Stimulated activated CD4-positive, alpha-beta T cell treated with anti-CD3 and anti-CD28 coated beads, Interleukin-12 subunit alpha, Interleukin-12 subunit beta, amount 100 ng/mL, for 4 hours (primary cell): Measurements from ENCODE around the gene TUSC2.
"Not testable (repeated sequence)": the region's sequence is repeated elsewhere in the genome, so short reads cannot be mapped to it uniquely, and the experiment has no call there.

Experiments
- DNase-seq: peaks from one replicate; pipeline ENCODE4 v3.0.0-alpha.2; 2020

TUSC2 gene

DNA sequence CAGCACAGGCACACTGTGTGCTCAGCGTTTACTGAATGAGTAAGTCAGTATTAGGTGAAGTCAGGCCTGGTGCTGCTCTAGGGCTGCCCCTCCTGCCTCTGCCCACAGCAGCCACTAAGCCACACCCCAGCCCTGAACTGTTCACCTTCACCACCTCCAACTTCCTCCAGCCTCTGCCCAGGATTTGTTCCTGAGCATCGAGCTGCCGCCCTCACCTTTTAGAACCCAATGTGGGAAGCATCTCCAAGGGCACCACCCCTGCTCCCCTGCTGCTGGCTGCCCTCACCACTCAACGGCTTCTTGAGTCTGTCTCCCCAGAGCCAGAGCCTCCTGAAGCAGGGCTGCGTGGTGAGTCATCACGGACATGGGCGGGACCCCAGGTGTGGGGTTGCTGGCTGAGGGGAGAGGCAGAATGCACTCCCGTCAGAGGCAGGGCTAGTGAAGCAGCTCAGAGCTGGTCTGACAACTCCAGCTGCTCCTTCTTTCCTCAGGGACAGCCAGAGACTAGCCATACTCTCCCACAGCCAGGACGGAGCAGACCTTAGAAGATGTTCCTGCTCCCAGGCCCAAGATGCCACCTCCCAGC, 11.3 kb downstream of the TUSC2 start:
- no peak for DNase-seq

DNA sequence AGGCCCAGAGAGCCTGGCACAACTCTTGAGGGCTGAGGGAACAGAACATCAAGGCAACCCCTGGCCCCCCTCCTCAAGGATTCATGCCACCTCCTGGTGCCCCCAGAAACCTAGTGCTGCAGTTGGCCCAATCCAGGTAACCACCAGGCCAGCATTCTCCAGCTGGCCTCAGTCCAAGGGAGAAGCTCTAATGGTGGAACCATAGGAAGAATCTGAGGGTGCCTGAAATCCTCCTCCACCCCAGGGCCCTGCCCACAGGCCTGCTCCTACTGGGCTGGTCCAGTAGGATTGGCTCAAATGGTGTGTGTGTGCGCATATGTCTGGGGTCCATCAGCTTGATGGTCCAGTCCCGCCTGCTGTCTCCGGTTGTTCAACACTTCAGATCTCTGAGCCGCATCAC, 13.2 kb downstream of the TUSC2 start:
- DNase-seq = no peak

- DNase-seq = no peak
These were observed 13.7 kb downstream of the TUSC2 start for GRCh38 chr3:50314342-50314741.

DNA sequence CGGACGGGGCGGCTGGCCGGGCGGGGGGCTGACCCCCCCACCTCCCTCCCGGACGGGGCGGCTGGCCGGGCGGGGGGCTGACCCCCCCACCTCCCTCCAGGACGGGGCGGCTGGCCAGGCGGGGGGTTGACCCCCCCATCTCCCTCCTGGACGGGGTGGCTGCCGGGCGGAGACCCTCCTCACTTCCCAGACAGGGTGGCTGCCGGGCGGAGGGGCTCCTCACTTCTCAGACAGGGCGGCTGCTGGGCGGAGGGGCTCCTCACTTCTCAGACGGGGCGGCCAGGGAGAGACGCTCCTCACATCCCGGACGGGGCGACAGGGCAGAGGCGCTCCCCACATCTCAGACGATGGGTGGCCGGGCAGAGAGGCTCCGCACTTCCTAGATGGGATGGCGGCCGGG, 16.0 kb downstream of the TUSC2 start:
- DNase-seq = not testable (repeated sequence)

- DNase-seq = no peak
These were observed 23.4 kb downstream of the TUSC2 start for GRCh38 chr3:50304601-50305000.

DNA sequence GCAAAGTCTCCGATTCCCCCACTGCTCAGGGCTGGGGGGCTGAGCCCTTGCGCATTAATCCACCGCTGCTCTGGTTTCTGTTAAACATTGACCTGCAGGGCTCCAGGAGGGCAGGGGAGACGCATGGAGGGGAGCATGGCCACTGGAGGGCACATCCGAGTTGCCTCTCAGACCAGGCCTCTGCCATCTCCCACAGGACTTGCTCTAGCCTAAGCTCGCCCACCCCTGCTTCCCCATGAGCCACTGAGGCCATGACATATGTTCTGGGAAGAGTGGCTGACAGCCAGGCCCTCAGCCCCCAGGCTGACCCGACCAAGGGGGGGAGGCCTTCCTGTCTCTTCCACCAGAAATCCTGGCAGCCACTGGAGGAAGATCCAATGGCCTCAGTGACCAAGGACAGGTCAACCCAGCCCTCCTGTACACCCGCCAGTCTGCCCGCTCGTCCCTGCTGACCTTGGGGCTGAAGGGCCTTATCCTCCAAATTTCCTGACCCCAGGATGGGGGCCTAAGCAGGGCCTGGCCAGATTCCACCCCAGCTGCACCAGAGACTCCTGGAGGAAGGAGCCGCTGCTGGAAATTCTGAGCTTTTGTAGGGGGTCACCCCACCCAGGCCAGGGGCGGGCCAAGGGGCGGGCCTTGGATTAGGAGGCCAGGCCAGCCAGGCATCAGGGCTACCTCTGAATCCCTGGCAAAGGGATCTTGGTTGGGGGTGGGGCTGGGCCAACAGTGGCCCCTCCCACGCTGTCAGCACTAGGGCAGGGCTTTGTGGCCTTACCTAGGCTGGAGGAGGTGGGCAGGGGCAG, 24.8 kb downstream of the TUSC2 start, which contains the start of gene HYAL1:
Gene HYAL1 (minus strand): TSS at position 562 of the 803 bp plus-strand sequence. CDS start 618 bp downstream, outside the sequence.
- DNase-seq = no peak

DNA sequence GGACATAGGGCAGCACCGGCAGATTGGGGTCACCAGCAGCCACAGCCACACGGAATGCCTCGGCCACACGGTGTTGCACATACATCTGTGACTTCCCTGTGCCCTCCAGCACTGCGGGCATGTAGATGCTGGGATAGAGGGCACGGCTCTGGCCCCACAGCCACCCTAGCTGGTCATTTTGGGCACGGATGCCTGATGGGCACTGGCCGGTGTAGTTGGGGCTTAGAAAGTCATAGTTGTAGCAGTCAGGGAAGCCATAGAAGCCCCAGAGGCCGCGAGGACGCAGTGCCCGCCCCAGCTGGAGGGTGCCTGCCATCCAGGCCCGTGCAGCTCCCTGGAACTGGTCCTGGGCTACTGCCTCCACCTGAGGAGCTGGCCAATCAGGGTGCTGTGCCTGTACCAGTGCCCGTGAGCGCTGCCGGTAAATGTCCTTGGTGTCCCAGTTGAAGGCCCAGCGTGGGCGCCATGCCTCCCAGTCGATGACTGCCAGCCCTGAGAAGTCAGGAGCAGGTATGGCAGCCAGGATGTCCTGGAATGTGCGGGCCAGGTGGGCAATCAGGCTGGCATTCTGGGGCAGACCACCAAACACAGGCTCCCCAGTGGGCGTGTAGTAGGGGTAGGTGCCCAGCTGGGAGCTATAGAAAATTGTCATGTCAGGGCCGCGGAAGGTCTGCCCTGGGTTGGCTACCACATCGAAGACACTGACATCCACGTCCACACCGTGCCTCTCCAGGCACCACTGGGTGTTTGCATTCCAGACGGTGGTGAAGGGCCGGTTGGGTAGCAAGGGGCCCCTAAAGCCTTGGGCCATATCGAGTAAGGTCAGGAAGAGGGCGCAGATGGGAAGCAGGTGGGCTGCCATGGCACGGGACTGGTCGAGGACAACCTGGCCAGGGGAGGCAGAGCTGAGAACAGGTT, 25.7 kb downstream of the TUSC2 start:
- DNase-seq = no peak

- DNase-seq = no peak
These were observed 27.3 kb downstream of the TUSC2 start for GRCh38 chr3:50300681-50301254.

DNA sequence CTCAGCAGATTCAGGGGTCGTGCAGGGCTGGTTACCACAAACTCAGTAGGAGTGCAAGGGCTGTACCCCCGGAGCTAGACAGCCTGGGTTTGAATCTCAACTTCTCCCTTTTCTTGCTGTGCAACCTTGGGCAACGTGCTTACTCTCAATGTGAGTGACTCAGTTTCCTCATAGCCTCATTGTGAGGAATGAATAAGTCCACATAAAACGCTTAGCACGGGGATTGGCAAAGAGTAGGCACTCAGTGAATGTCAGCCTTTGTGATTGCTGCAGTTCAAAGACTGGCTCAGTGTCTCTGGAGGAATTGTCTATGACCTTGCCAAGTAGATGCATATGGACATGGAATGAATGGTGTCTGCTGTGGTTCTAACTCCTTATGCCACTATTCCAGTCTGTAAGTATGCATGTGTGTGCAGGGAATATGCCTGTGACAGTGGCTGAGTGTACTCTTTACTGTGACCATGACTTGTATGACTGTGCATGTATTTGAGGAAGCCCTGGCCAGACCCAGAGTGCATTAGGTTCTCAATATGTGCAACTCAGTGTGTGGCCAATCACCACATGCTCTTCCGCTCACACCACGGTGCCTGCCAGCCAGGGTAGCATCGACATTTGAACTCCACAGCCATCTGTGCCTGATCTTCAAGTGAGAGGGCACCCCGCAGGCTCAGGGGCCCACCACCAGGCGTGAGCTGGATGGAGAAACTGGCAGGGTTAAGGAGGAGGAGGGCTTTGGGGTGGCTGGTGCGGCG, 27.9 kb downstream of the TUSC2 start:
- DNase-seq = no peak

- DNase-seq = no peak
These were observed 28.4 kb downstream of the TUSC2 start for GRCh38 chr3:50299638-50299928.

DNA sequence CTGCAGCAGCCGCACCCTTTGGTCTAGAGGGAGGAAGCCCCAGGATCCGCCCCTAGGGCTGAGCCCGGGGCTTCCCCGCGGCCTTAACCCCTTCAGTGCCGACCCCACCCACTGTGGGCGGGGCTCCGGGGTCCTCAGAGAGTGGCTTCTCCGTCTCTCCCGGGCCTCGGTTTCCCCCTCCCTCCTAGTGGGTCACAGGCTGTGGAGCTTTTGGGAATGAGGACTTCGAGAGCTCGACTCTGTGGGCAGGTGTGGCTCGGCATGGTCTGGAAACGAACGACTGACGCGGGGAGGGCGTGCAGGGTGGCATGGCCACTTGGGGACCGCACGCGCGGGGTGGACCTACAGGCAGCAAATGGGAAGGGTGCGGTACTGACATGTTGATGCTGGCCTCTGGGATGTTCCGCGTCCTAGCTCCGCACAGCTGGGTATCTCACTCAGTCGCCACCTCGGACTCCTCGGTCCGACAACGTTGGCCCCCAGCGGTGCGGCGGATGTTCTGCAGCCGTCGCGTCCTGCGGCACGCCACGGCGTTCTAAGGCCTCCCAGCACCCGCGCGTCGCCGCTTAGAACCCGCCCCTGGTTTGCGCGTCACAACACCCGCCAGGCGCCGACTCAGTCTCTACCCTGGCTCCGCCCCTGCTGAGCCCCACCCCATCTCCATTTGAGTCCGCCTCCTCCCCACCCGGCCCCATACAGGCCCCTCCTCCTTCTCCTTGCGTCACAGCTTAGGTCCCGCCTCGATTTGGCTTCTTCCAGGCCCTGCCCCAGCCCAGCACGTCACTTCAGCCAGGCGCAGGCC, 29.0 kb downstream of the TUSC2 start, which contains the start of the genes HYAL3 and NAA80:
Gene HYAL3 (minus strand): TSS at position 570 of the 802 bp plus-strand sequence. CDS start 3,803 bp downstream, outside the sequence.
Gene NAA80 (minus strand): TSS at position 570 of the 802 bp plus-strand sequence. CDS start 1,942 bp downstream, outside the sequence.
- DNase-seq = peak; percentile 97

DNA sequence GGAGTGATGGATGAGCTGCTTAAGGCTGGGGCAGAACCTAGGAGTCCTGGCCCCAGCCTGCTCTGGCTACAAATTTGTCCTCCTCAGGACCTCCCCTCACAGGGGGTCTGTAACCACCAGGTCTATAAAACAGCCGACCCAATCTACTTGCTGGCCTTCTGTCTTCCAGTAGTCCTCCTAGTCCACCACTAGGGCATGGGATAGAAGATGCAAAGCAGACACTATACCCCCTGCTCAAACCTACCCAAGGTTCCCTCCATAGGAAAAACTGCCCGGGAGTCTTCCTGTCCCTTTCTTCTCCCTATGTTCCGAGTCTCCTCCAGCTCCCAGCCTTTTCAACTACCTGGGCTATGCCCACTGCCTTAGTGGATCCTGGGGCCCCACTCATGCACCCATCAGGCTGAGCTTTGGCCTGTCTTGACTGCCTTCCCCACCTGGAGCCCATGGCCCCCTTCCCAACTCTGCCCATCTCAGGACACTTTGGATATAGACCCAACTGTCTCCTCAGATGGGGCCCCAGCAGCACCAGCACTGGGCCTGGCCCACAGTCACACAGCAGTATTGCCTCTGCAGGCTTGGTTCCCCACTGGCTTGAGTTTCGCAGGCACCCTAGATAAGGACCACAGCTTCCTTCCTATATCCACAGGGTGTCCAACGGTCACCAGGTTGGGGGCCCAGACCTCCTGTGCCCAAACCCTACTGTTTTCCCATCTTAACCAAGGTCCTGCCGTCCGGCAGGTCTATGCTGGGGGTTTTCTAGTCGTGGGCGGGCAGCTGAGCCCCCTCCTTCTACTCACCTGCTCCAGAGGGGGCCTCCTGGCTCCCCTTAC, 29.9 kb downstream of the TUSC2 start:
- DNase-seq = no peak

DNA sequence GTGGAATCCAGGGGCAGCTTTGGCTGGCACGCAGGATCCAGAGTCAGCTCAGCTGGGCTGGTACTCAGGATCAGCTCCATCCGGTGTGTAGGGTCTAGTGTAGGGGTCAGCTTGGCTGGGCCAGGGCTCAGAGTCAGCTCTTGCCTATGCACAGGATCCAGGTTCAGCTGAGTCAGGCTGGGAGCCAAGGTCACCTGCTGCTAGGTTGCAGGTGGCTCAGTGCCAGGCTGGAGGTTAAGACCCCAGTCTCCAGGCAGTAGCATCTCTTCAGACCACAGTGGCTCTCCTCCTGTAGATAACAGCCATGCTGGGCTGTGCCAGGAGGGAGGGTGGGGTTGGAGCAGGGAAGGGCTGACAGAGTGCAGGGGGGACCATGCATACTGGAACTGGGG, 30.6 kb downstream of the TUSC2 start:
- no peak for DNase-seq

- DNase-seq = no peak
These were observed 31.2 kb downstream of the TUSC2 start for GRCh38 chr3:50296721-50297383.

GRCh38 chr3:50295553-50296431, 32.2 kb downstream of the TUSC2 start:
- no peak for DNase-seq

GRCh38 chr3:50294492-50295403, 33.3 kb downstream of the TUSC2 start:
- no peak for DNase-seq

GRCh38 chr3:50294089-50294488, 33.9 kb downstream of the TUSC2 start:
- DNase-seq = no peak
